K562 (cell line): Measurements from ENCODE around the gene NMT1. TPM values are rescaled to one million over a fixed set of nuclear protein-coding genes. Genes with fewer than 3 reads are reported as not detected.

ENCODE experiments used
- CEBPG ChIP-seq, 3 experiments: fragments of 200-800 bp in 1 of 3; sonication (Bioruptor generic) in 1 of 3; sonication (generic) in 1 of 3; formaldehyde crosslinking in 1 of 3; IDR thresholded peaks in 2 of 3; conservative IDR thresholded peaks in 1 of 3; 2 replicates each; pipeline versions ENCODE4 v1.6.1 to v1.8.0; 2016 to 2022; ENCODE audit warnings: missing compliant biosample characterization in 2 of 3, missing genetic modification characterization in 2 of 3, mild to moderate bottlenecking in 1 of 3, missing genetic modification reagents in 1 of 3
- ELF2 ChIP-seq: fragments of 250-450 bp; sonication (Bioruptor Pico); IDR thresholded peaks from 2 replicates; pipeline ENCODE4 v1.5.0; 2021; ENCODE audit warnings: mild to moderate bottlenecking
- EP300 ChIP-seq: IDR thresholded peaks from 2 replicates; pipeline ENCODE4 v1.6.1; 2012; ENCODE audit warnings: low read length, improper control_type of control experiment
- GTF2F1 ChIP-seq: IDR thresholded peaks from 2 replicates; pipeline ENCODE4 v1.6.1; 2011; ENCODE audit warnings: low read depth, low read length, improper control_type of control experiment
- HSF4 ChIP-seq: fragments of 250-450 bp; sonication (Bioruptor Pico); IDR thresholded peaks from 2 replicates; pipeline ENCODE4 v2.1.2; 2022; ENCODE audit warnings: mild to moderate bottlenecking, moderate library complexity, borderline replicate concordance
- IFI16 ChIP-seq: fragments of 250-450 bp; sonication (Bioruptor Pico); IDR thresholded peaks from 2 replicates; pipeline ENCODE4 v2.1.2; 2022; ENCODE audit warnings: mild to moderate bottlenecking, inconsistent platforms
- KDM2B ChIP-seq: fragments of 250-450 bp; sonication (Bioruptor Pico); IDR thresholded peaks from 2 replicates; pipeline ENCODE4 v1.8.0; 2021; ENCODE audit warnings: mild to moderate bottlenecking, moderate library complexity
- MIER1 ChIP-seq: fragments of 450-650 bp; IDR thresholded peaks from 2 replicates; pipeline ENCODE4 v1.6.1; 2016; ENCODE audit warnings: antibody characterized with exemption, mild to moderate bottlenecking, low read depth
- NFXL1 ChIP-seq: fragments of 450-650 bp; formaldehyde crosslinking; IDR thresholded peaks from 2 replicates; pipeline ENCODE4 v1.4.0; 2021; ENCODE audit warnings: mild to moderate bottlenecking
- NR4A1 ChIP-seq, 2 experiments: fragments of 250-450 bp in 1 of 2; fragments of 450-650 bp in 1 of 2; sonication (Bioruptor Pico) in 1 of 2; IDR thresholded peaks; 2 replicates each; pipeline versions ENCODE4 v1.4.0 to v1.6.1; 2016 to 2020; ENCODE audit warnings: mild to moderate bottlenecking in 2 of 2, missing compliant biosample characterization in 1 of 2, missing genetic modification characterization in 1 of 2, moderate library complexity in 1 of 2
- RAD51 ChIP-seq: fragments of 450-650 bp; IDR thresholded peaks from 2 replicates; pipeline ENCODE4 v1.7.1; 2016; ENCODE audit warnings: low read depth, mild to moderate bottlenecking, borderline replicate concordance
- ZNF764 ChIP-seq: fragments of 250-450 bp; sonication (Bioruptor Pico); IDR thresholded peaks from 2 replicates; pipeline ENCODE4 v1.4.0; 2020; ENCODE audit warnings: low read depth, mild to moderate bottlenecking, moderate library complexity
- polyA plus RNA-seq, 8 experiments: library from polyadenylated mRNA; depleted of rRNA in 4 of 8; stranded (reverse) in 5 of 8; unstranded in 3 of 8; fragments of >200 nt; fragmentation: Nextera tagmentation in 2 of 8; fragmentation: Illumina TruSeq in 1 of 8; extraction: Ambion mirVana in 2 of 8; extraction: Trizol in 1 of 8; gene quantifications; 2 replicates each; pipeline versions ENCODE4 v1.2.1 to v1.2.3, GENCODE V29; 2011 to 2014; ENCODE audit warnings: inconsistent platforms in 1 of 8, missing spikeins in 1 of 8
- total RNA-seq, 7 experiments: library from RNA; depleted of rRNA in 6 of 7; stranded (reverse); fragments of >200 nt in 6 of 7; fragmentation: Illumina TruSeq in 2 of 7; extraction: Trizol in 2 of 7; gene quantifications; 2 replicates each; pipeline versions ENCODE4 v1.2.1 to v1.2.3, GENCODE V29; 2011 to 2021; ENCODE audit warnings: low replicate concordance in 1 of 7
- TF ChIP-seq, protein P1 (sequence below): fragments of 450-650 bp; IDR thresholded peaks from 2 replicates; pipeline ENCODE4 v1.6.1; 2016; ENCODE audit warnings: mild to moderate bottlenecking
- TF ChIP-seq, protein P2 (sequence below), 2 experiments: fragments of 450-650 bp; IDR thresholded peaks; 2 replicates each; pipeline ENCODE4 v1.6.1; 2016
- TF ChIP-seq, protein P3 (sequence below): fragments of 150-350 bp; IDR thresholded peaks from 2 replicates; pipeline ENCODE4 v1.6.1; 2014; ENCODE audit warnings: low read depth, mild to moderate bottlenecking, low read length, borderline replicate concordance

NMT1 gene
- total and polyA plus RNA-seq, 9 of the 15 experiments (the other 6 are each of a cell fraction or from before 2014, with no cell fraction given) = 86.7 to 569 (median 213) TPM

DNA sequence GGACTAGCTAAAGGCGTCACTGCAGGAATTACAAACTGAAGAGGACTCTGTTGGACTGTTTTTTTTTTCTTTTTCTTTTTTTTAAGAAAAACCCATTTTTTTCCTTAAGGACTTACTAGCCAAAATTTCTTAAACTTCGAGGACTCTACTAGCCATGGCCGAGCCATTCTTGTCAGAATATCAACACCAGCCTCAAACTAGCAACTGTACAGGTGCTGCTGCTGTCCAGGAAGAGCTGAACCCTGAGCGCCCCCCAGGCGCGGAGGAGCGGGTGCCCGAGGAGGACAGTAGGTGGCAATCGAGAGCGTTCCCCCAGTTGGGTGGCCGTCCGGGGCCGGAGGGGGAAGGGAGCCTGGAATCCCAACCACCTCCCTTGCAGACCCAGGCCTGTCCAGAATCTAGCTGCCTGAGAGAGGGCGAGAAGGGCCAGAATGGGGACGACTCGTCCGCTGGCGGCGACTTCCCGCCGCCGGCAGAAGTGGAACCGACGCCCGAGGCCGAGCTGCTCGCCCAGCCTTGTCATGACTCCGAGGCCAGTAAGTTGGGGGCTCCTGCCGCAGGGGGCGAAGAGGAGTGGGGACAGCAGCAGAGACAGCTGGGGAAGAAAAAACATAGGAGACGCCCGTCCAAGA is 88.0 kb downstream of the NMT1 start (continued):
- TF ChIP-seq, protein P1, sequence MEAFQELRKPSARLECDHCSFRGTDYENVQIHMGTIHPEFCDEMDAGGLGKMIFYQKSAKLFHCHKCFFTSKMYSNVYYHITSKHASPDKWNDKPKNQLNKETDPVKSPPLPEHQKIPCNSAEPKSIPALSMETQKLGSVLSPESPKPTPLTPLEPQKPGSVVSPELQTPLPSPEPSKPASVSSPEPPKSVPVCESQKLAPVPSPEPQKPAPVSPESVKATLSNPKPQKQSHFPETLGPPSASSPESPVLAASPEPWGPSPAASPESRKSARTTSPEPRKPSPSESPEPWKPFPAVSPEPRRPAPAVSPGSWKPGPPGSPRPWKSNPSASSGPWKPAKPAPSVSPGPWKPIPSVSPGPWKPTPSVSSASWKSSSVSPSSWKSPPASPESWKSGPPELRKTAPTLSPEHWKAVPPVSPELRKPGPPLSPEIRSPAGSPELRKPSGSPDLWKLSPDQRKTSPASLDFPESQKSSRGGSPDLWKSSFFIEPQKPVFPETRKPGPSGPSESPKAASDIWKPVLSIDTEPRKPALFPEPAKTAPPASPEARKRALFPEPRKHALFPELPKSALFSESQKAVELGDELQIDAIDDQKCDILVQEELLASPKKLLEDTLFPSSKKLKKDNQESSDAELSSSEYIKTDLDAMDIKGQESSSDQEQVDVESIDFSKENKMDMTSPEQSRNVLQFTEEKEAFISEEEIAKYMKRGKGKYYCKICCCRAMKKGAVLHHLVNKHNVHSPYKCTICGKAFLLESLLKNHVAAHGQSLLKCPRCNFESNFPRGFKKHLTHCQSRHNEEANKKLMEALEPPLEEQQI = no peak
- no peak for TF ChIP-seq NFXL1 (CRISPR knock-in tag)
- 0 out of 2 replicates have a peak, but pooled peaks have one; percentile 3 for TF ChIP-seq EP300
- no peak for TF ChIP-seq GTF2F1
- no peak for TF ChIP-seq MIER1
- TF ChIP-seq KDM2B (CRISPR knock-in tag) = no peak
- no peak for TF ChIP-seq NR4A1 (CRISPR knock-in tag; IDR thresholded peaks at IDR 0.05)
- no peak for TF ChIP-seq NR4A1 (tag; IDR thresholded peaks at IDR 0.05)
- TF ChIP-seq, protein P2, sequence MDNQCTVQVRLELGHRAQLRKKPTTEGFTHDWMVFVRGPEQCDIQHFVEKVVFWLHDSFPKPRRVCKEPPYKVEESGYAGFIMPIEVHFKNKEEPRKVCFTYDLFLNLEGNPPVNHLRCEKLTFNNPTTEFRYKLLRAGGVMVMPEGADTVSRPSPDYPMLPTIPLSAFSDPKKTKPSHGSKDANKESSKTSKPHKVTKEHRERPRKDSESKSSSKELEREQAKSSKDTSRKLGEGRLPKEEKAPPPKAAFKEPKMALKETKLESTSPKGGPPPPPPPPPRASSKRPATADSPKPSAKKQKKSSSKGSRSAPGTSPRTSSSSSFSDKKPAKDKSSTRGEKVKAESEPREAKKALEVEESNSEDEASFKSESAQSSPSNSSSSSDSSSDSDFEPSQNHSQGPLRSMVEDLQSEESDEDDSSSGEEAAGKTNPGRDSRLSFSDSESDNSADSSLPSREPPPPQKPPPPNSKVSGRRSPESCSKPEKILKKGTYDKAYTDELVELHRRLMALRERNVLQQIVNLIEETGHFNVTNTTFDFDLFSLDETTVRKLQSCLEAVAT (IDR thresholded peaks at IDR 0.05) = no peak
- no peak for TF ChIP-seq CEBPG (CRISPR knock-in tag; IDR thresholded peaks at IDR 0.05)
- no peak for TF ChIP-seq CEBPG (tag; conservative IDR thresholded peaks at IDR 0.05 in 1 of 2, IDR thresholded peaks at IDR 0.05 in 1 of 2)
- TF ChIP-seq ELF2 (CRISPR knock-in tag) = peak; percentile 50; the same call in 1 of the 2 replicates
- TF ChIP-seq, protein P3, sequence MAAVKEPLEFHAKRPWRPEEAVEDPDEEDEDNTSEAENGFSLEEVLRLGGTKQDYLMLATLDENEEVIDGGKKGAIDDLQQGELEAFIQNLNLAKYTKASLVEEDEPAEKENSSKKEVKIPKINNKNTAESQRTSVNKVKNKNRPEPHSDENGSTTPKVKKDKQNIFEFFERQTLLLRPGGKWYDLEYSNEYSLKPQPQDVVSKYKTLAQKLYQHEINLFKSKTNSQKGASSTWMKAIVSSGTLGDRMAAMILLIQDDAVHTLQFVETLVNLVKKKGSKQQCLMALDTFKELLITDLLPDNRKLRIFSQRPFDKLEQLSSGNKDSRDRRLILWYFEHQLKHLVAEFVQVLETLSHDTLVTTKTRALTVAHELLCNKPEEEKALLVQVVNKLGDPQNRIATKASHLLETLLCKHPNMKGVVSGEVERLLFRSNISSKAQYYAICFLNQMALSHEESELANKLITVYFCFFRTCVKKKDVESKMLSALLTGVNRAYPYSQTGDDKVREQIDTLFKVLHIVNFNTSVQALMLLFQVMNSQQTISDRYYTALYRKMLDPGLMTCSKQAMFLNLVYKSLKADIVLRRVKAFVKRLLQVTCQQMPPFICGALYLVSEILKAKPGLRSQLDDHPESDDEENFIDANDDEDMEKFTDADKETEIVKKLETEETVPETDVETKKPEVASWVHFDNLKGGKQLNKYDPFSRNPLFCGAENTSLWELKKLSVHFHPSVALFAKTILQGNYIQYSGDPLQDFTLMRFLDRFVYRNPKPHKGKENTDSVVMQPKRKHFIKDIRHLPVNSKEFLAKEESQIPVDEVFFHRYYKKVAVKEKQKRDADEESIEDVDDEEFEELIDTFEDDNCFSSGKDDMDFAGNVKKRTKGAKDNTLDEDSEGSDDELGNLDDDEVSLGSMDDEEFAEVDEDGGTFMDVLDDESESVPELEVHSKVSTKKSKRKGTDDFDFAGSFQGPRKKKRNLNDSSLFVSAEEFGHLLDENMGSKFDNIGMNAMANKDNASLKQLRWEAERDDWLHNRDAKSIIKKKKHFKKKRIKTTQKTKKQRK = no peak
- no peak for TF ChIP-seq HSF4 (CRISPR knock-in tag)
- no peak for TF ChIP-seq RAD51
- no peak for TF ChIP-seq ZNF764
- TF ChIP-seq IFI16 (CRISPR knock-in tag) = no peak
